Right hindlimb (tissue), 1 donor: ENCODE data around the gene CBLC.
"Not testable (repeated sequence)": the region's sequence is repeated elsewhere in the genome, so short reads cannot be mapped to it uniquely, and the experiment has no call there.

Experiments used
- DNase-seq: peaks from one replicate; pipeline ENCODE4 v3.0.0-alpha.2; 2018

Gene CBLC

DNA sequence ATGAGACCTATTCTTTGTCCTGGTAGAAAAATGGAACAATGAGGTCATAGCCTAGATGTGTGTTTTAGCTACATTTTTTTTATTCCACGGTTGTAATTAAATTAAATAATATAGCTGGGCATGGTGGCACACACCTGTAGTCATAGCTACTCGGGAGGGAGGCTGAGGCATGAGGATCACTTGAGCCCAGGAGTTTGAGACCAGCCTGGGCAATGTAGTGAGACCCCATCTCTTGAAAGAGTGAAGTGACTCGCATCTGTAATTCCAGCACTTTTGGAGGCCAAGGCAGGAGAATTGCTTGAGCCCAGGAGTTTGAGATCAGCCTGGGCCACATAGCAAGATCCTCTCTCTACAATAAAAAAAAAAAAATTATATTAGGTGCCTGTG is 11.7 kb upstream of the CBLC start:
- no peak for DNase-seq

DNA sequence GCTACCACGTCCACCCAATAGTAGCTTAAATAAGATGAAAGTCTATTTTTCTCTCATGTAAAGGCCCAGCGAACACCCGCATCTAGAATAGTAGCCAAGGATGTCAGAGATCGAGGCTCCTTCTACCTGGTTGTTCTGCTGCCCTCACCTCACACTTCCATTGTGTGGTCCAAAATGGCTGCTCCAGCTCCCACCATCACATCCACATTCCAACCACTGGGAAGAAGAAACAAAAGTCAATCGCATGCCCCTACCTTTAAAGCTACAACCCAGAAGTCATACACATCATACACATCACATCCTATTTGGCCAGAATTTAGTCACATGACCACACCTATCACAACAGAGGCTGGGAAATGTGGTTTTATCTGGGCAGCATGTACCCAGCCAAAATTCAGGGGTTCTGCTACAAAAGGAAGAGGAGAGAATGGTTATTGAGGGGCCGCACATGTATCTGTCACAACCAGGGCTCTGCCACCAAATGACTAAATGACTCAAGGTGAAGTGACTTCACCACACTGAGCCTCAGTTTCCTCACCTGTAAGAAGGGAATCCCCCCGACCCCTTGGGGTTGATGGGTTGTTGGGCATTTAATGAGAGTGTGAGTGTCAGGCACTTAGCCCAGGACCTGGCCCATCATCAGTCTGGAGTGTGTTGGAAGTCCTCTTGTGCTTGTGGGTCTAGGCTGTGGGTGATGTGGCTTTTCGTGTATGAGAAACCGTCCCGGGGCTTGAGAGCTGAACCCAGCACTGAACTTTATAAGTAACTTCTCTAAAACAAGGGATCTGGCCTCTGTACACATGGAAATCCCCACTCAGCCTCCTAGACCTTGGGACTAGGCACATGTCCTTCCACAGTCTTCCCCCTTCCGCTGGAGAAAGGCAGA is 10.2 kb upstream of the CBLC start:
- no peak for DNase-seq

DNA sequence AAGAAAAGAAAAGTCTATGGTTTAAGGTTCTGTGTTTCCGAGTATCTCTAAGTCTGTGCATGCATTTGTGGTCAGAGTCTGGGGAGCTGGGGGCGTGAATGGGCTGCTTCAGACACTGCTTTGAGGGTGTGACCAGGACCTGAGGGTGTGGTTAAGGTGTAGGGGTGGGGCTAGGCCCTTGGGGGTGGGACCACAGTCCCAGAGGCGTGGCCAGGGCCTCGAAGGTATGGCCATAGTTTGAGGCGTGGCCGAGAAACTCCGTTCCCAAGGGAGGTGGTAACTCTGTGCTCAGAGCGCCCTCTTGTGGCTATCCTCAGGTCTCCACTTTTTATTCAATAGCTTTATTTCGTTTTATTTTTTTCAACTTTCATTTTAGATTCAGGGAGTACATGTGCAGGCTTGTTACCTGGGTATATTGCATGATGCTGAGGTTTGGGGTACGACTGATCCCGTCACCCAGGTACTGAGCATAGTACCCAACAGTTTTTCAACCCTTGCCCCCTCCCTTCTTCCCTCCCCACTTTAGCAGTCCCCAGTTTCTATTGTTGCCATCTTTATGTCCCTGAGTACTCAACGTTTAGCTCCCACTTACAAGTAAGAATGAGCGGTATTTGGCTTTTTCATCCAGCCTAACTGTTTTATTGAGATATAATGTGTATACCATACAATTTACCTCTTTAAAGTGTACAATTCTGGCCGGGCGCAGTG is 7.0 kb upstream of the CBLC start:
- DNase-seq = peak; percentile 85

DNA sequence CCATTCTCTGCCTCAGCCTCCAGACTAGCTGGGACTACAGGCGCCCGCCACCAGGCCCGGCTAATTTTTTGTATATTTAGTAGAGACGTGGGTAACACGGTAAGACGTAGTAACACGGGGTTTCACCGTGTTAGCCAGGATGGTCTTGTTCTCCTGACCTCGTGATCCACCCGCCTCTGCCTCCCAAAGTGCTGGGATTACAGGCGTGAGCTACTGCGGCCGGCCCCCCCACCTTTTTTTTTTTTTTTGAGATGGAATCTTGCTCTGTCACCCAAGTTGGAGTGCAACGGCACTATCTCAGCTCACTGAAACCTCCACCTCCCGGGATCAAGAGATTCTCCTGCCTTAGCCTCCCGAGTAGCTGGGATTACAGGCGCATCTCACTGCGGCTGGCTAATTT is 5.5 kb upstream of the CBLC start:
- not testable (repeated sequence) for DNase-seq

DNA sequence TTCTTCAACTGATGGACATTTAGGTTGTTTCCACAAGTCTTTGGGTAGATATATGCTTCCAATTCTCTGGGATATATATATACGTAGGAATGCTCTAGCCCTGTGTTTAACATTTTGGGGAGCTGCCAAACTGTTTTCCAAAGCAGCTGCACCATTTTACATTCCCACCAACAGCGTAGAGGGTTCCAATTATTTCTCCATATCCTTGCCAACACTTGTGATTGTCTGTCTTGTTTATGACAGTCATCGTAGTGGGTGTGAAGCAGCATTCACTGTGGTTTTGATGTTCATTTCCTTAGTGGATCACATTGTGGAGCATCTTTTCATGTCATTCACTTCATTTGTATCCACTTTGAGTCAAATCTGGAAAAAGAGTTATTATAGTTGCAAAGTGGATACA is 4.7 kb upstream of the CBLC start:
- DNase-seq = no peak

DNA sequence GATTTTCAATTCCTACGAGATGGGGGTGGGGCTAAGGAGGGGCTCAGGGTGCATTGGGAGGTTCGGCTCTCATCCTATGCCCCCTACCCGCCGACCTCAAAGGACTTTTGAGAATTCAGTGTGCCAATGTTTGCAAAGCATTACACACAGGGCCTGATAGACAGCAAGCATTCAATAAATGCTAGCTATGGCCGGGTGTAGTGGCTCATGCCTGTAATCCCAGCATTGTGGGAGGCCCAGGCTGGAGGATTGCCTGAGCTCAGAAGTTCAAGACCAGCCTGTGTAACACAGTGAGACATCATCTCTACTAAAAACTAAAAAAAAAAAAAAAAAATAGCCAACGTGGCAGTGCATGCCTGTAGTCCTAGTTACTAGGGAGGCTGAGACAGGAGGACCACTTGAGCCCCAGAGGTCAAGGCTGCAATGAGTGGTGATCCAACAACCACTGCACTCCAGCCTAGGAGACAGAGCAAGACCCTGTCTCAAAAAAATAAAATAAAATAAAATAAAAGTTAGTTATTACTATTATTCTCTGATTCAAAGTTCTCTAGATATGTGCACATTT is 1.9 kb upstream of the CBLC start:
- DNase-seq = no peak

DNA sequence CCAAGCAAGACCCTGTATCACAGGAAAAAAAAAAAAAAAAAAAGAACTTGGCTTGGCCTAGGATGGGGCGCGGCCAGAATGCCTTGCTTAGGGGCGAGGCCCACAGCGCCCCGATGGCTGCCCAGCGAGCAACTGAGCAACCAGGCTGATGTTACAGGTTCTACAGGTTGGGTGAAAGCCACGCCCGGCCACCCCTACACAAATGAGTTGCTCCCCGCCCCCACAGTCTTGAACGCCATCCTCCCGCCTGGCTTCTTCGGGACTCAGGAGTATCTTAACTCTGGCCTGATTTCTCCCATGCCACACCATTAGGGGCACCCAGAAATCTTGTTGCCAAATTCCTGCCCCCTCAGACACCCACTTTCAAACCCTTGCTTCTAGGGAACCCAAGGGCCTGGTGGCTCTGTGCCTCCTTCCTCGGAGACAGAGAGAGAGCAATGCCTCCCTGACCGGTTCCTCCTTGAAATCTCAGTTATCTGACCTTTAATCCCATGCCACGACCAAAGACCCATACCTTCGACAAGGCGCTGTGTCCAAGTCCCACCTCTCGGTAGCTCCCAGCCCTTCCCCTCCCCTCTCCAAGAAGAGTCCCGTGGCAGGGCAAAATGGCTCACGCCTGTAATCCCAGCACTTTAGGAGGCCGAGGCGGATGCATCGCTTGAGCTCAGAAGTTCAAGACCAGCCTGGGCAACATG is 1.1 kb upstream of the CBLC start:
- no peak for DNase-seq

DNA sequence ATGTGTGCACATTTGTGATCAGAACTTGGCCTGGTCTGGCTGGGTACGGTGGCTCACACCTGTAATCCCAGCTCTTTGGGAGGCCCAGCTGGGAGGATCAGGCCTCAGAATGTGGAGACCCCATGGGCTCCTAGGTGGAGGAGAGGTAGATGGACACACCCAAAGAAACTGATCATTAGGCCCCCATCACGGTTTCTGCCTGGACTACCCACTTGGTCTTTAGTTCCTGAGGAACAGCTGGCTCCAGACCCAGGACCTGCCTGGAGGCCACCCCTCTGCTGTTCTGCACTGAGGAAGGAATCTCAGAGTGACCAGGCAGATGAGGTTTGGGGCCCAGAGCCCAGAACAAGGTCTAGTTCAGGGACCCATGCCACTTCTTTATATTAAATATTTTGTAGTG is 1.5 kb downstream of the CBLC start:
- DNase-seq = no peak

DNA sequence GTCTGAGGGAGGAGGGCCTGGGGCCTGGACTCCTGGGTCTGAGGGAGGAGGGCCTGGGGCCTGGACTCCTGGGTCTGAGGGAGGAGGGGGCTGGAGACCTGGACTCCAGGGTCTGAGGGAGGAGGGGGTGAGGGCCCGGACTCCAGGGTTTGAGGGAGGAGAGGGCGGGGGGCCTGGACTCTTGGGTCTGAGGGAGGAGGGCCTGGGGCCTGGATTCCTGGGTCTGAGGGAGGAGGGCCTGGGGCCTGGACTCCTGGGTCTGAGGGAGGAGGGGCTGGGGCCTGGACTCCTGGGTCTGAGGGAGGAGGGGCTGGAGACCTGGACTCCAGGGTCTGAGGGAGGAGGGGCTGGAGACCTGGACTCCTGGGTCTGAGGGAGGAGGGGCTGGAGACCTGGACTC is 4.0 kb downstream of the CBLC start:
- DNase-seq = not testable (repeated sequence)

DNA sequence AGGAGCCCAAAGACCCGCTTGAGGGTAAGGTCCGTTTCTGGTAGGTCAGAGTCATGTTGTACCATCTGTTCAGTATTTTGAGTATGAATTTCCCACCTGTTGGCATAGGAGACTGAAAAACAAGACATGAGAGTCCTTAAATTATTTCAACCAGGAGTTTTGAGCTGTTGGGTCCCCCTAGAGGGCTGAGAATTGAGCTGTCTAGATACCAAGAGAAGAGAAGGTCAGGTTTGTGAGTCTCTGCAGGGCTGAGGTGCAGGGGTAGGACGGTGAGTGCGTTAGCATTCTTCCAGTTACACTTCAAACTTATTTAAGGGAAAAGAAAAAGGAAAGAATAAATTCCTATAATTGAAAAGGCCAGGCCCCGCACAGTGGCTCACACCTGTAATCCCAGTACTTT is 5.0 kb downstream of the CBLC start:
- no peak for DNase-seq

DNA sequence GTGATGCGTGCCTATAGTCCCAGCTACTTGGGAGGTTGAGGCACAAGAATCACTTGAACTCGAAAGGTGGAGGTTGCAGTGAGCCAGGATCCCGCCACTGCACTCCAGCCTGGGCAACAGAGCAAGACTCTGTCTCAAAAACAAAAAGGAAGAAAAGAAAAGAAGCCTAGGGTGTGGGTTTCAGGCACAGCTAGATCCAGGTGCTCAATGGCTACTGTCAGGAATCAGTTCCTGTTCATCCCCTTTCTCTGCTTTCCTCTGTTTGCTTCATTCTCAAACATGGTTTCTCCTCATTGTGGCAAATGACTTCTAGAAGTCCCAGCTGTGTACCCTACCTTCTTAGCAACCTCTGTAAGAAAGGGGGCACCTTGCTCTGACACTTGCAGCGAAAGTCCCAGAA is 5.9 kb downstream of the CBLC start:
- DNase-seq = no peak

DNA sequence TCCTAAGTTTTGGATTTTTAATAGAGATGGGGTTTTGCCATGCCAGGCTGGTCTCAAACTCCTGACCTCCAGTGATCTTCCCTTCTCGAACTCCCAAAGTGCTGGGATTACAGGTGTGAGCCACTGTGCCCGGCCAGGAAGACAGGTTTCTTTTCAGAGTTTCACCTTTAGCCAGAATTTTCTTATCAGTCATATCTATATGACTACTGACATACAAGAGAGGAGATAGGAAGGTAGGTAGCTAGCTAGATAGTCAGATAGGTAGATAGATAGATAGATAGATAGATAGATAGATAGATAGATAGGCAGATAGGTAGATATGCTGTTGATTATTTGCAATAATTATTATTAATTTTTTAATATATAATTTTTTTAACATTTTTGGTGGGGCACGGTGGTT is 7.6 kb downstream of the CBLC start:
- DNase-seq = no peak

DNA sequence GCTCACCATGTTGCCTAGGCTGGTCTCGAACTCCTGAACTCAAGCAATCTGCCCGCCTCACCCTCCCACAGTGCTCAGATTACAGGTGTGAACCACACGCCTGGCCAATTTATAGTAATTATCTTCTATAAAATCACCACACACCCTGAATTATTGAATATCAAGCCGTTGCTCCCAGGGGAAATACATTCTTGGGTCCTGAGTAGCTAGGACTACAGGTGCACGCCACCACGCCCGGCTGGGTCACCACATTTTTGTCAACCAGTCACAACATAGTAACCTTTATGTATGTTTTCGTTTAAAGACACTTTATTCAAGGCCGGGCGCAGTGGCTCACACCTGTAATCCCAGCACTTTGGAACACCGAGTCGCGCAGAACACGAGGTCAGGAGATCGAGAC is 8.3 kb downstream of the CBLC start:
- DNase-seq = no peak

DNA sequence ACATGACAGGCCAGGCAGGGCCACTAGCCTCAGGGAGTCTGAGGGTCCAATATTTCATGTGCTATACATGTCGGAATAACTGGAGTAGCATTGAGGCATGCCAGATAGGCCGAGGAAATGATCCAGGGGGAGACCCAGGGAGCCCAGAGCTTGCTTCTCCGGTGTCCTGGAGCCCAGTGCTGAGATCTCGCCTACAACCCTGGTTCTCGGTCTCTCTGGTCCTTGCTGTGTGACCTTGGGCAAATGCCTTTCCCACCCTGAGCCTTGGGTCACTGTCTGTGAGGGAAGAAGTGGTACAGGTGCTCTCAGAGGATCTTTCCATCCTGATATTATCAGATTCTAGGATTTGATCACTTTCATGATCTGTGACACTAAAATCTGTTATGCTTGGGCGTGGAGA is 11.3 kb downstream of the CBLC start:
- DNase-seq = no peak

DNA sequence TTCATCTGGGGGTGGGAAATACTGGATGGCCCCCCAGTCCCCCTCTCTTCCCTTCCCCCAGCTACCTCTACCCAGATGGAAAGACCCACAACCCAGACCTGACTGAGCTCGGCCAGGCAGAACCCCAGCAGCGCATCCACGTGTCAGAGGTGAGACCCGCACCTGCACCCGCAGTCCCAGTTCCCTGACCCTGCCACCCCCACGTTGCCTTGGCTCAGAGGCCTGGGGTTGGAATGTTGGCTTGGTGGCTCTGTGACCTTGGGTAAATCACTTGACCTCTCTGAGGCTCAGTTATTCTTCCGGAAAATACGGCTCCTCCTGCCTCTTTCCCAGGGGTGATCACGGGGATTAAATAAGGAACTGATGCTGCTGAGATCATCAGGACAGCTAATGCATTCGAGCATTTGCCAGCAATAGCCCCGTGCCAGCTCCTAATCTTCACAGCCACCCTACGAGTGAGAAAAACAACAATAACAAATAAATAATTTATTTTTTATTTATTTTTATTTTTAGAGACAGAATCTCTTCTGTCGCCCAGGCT is 12.3 kb downstream of the CBLC start:
- no peak for DNase-seq

DNA sequence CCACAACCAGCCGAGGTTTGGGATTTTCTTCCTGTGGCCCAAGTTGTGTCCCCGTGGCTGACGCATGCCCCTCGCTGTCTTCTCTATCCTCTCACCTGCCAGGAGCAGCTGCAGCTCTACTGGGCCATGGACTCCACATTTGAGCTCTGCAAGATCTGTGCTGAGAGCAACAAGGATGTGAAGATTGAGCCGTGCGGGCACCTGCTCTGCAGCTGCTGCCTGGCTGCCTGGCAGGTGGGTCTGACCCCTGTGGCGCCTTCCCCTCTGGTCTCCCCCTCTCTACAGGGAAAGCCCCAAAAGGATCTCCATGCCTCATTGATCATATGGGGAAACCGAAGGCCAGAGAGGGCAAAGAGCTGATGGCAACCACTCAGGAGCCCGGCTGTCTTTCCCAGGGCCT is 14.6 kb downstream of the CBLC start:
- peak; percentile 50 for DNase-seq

DNA sequence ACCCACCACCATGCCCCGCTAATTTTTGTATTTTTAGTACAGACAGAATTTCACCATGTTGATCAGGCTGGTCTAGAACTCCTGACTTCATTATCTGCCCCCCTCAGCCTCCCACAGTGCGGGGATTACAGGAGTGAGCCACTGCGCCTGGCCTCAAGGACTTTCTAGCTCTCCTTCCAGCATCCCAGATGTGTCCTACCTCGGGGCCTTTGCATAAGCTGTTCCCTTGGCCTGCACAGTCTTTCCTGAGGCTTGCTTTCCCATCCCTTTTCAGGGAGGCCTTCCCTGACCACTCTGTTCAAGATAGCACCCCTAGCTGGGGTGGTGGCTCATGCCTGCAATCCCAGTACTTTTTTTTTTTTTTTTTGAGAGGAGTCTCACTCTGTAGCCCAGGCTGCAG is 16.9 kb downstream of the CBLC start:
- no peak for DNase-seq

DNA sequence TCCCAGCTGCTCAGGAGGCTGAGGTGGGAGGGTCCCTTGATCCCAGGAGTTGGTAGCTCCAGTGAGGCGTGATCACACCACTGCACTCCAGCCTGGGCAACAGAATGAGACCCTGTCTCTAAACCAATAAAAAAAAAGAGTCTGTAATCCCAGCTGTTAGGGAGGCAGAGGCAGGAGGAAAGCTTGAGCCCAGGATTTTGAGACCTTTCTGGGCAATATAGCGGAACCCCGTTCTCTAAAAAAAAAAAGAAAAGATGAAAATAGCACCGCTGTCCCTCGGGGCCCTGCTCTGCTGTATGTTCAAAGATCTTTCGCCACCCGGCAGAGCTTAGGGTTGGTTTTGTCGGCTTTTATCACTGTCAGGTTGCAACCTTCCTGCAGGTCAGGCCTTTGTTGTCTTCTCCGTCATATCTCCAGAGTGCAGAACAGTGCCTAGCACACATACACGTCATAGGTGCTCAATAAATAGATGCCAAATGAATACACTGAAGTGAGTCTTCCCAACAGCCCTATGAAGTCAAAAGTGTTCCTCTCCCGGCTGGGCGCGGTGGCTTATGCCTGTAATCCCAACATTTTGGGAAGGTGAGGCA is 17.8 kb downstream of the CBLC start:
- DNase-seq = no peak

DNA sequence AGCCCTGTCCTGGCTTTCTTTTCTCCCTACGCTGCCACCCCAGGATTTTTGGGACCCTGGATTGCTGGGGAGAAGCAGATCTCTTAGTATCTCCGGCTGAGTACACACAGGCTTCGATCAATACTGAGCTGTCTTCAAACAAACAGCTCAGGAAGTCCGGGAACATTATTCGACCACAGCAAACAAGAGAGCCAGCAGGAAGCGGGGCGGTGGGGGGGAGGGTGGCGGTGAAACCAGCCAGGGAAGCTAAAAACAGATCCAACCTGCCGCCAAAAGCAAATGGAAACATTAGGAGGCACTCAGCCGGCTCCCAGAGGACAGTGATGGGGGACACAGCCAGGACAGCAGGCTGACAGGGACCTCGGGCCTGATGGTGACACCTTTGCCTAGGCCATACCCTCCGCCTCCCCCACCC is 19.0 kb downstream of the CBLC start:
- peak; percentile 67 for DNase-seq

DNA sequence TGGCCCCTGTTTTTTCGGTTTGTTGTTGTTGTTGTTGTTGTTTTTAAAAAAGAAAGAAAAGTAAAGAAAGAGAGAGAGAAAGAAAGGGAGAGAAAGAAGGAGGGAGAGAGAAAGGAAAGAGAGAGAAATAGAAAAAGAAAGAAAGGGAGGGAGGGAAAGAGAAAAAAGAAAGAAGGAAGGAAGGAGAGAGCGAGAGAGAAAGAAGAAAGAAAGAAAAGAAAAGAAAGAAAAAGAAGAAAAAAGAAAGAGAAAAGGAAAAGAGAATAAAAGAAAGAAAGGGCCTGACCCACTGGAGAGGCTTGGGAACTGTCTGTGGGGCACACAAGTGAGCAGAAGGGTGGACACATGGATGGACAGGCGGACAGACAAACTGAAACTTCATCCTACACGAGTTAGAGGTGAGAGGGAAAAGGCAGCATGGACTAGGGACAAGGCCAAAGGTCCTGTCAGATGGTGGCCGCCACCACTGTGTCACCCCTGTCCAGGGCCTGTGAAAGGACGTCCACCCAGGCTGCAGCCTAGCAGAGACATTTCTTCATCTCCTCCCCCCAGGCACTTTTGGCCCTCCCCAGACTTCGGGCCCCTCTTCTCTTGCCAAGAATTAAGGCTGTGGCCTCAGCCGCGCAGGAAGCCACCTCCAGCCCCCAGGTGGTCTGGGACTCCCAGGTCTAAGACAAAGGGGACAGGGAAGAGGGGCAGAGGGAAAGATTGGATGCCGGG is 22.1 kb downstream of the CBLC start:
- DNase-seq = no peak

DNA sequence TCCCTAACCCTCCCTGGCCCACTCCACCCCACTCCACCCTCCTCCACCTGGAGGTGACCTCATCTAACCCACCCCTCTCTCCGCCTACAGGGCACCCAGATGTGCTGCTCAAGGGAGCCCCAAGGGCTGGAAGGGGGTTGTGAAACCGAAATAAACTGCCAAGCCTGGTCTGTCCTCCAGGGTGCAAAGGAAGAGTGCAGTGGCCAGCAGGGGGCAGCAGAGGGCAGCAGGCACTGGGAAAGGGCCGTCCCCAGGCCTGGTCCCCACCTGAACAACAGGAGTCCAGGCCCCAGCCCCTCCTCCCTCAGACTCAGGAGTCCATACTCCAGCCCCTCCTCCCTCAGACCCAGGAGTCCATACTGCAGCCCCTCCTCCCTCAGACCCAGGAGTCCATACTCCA is 22.8 kb downstream of the CBLC start:
- peak; percentile 85 for DNase-seq
